GM13976 (cell line): ENCODE measurements around the gene INVS.

ENCODE experiments used
- DNase-seq: peaks from one replicate; pipeline ENCODE4 v3.0.0; 2012; ENCODE audit warnings: low spot score
- in situ Hi-C: fragments of 300-500 bp; cut with MboI; formaldehyde crosslinking; loops from one replicate; pipeline ENCODE4 v1.12.0; 2022; ENCODE audit warnings: low sequenced_read_pairs, mixed read lengths, inconsistent platforms; ENCODE audit not compliant: unreplicated experiment
- TF ChIP-seq, protein P1 (sequence below): IDR thresholded peaks from 2 replicates; pipeline ENCODE4 v1.5.1; 2012; ENCODE audit warnings: borderline replicate concordance, mild to moderate bottlenecking; ENCODE audit not compliant: insufficient read depth; ENCODE audit errors: extremely low read depth, missing control alignments, control extremely low read depth

The INVS gene

DNA sequence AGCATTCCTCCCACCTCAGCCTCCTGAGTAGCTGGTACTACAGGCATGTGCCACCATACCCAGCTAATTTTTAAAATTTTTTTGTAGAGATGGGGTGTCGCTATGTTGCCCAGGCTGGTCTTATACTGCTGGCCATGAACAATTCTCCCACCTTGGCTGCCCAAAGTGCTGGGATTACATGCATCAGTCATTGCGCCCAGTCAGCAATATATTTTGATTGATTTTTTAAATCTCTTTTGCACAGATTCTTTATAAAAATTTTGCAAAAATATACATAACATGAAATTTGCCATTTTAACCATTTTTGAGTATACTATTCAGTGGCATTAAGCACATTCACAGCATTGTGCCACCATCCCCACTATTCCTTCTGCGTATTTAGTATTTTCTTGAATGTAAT, 94.0 kb downstream of the INVS start:
- DNase-seq = no peak
- in situ Hi-C loops = no loop called here
- TF ChIP-seq, protein P1, sequence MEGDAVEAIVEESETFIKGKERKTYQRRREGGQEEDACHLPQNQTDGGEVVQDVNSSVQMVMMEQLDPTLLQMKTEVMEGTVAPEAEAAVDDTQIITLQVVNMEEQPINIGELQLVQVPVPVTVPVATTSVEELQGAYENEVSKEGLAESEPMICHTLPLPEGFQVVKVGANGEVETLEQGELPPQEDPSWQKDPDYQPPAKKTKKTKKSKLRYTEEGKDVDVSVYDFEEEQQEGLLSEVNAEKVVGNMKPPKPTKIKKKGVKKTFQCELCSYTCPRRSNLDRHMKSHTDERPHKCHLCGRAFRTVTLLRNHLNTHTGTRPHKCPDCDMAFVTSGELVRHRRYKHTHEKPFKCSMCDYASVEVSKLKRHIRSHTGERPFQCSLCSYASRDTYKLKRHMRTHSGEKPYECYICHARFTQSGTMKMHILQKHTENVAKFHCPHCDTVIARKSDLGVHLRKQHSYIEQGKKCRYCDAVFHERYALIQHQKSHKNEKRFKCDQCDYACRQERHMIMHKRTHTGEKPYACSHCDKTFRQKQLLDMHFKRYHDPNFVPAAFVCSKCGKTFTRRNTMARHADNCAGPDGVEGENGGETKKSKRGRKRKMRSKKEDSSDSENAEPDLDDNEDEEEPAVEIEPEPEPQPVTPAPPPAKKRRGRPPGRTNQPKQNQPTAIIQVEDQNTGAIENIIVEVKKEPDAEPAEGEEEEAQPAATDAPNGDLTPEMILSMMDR = no peak

DNA sequence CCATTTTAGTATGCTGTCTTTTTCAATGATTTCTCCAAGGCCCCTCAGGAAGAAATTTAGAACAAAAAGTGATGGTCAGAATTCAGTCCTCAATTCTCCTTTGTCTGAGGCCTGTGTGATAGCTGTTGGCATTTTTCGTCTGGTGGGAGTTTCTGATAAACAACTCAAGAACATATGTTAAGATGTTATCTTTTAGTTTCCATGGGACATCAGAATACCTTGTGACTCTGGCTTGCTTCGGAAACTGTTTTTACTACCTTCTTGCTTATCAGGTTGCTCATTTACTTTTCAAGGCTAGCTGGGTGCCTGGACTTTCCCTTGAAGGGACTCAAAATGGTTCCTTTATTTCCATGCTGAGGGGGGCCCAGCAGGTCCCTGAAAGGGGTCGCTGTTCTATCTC, 97.2 kb downstream of the INVS start:
- in situ Hi-C loops = no loop called here
- TF ChIP-seq, protein P1 = no peak
- no peak for DNase-seq

DNA sequence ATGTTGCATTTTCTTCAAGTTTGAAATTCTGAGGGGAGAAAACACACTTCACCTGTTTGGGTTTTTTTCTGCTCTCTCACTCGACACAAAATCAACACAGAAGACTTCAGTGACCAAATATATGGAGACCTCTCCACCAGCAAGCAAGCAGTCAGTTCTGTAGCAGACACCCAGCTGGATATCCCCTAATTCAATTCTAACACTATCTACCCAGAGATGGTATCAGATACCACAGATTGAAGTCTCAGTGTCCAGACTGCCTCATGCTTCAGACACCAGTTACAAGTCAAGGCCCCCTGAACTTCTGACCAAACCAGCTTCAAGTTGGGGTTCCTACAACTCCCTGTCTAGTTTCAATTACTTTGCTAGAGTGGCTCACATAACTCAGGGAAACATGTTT, 97.8 kb downstream of the INVS start:
- no peak for DNase-seq
- in situ Hi-C loops = no loop called here
- TF ChIP-seq, protein P1 = no peak

DNA sequence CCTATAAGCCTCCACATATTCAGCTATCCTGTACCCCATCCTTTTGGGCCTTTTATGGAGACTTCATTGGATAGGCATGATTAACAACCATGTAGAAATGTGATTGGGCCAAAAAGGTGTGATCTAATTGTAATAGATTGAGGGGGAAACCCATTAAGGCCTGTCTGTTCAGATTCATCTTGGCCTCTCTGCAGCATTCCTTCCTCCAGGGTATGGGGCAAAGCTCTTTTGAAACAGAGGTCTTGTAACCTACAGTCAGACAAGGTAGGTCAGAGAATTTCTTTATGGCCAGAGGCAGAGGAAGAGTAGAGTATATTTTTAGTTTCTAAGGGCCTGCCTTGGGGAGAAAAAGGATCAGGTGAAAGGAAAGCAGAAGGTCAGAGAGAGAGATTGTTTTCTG, 98.5 kb downstream of the INVS start:
- TF ChIP-seq, protein P1 = no peak
- in situ Hi-C loops = no loop called here
- DNase-seq = no peak

DNA sequence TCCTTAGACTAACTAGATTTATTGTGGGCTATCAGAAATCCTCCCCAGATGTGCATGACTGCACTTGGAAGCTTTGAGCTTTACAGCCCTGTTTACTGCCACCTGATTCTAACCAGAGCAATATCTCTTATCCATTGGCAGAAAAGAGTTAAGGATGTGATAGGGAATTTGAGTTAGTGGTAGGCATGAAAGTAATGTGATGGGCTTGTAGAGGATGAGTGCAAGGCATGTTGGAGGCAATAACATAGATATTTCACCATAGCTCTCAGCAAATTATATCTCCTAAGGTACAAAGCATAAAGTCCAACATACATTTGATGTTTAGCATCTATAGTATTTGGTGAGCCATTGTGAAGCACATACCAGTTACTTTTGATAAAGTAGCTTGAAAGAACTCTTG, 103.8 kb downstream of the INVS start:
- in situ Hi-C loops = loop anchor here (25.0 kb wide), 3 partner anchors 391 to 1016 kb away; partner anchors contain the start of gene NR4A3
- DNase-seq = no peak
- TF ChIP-seq, protein P1 = no peak

DNA sequence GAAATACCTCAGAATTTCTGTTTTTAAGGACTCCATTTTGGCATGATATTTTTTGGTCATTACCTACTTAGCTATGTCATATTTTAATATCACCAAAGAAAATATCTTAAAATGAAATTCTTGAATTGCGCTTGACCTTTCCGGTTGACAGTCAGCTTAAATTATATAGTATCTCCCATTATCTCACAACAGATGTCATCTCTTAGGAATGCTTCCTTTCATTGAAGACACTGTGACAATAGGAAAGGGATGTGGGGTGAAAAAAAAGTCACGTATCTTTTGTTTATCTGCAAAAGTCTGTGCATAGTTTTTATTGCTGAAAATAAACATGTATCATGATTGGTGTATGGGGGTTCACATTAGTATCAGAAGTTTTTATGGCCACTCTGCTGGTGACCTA, 105.8 kb downstream of the INVS start:
- no peak for DNase-seq
- in situ Hi-C loops = loop anchor here (25.0 kb wide), 3 partner anchors 392 to 1017 kb away; partner anchors contain the start of gene NR4A3
- TF ChIP-seq, protein P1 = no peak

DNA sequence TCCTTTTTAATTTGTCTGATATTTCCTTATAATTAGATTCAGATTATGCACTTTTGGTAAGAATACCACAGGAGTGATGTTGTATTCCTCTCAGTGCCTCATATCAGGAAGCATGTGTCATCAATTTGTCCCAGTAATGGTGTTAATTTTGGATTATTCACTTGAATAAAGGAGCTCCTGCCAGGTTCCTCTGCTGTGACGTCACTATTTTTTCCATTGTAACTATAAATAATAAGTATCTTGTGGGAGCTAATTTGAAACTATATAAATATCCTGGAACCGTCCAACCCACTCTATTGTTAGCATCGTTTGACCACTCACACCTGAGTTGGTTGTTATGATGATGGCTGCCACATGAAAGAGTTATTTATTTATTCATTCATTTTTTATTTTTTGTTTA, 107.9 kb downstream of the INVS start:
- TF ChIP-seq, protein P1 = no peak
- no peak for DNase-seq
- in situ Hi-C loops = loop anchor here (25.0 kb wide), 3 partner anchors 395 to 1020 kb away; partner anchors contain the start of gene NR4A3
